Upper lobe of left lung (tissue), 6 donors: ENCODE results near the gene IMMP2L. TPM values are rescaled to one million over a fixed set of nuclear protein-coding genes. Genes with fewer than 3 reads are reported as not detected.

Experiments
- ATAC-seq, 2 donors: fragments of 200-7000 bp; cut with Tn5 transposase; one replicate each; pipeline ENCODE4 v1.9.1; 2022; ENCODE audit warnings: mild to moderate bottlenecking in 2 of 2, moderate library complexity in 2 of 2; ENCODE audit not compliant: low FRiP score in 2 of 2
- DNase-seq, 2 donors: peaks; one replicate each; pipeline ENCODE4 v3.0.0-alpha.2; 2019 to 2020
- H3K27ac ChIP-seq, 4 donors: fragments of 200-600 bp; sonication (generic); one replicate each; pipeline ENCODE4 v1.5.1; 2016 to 2019
- H3K27me3 ChIP-seq, 4 donors: fragments of 200-600 bp; sonication (generic); one replicate each; pipeline ENCODE4 v1.5.1; 2017 to 2019
- H3K36me3 ChIP-seq, 4 donors: fragments of 200-600 bp; sonication (generic); one replicate each; pipeline ENCODE4 v1.5.1; 2016 to 2019
- H3K4me1 ChIP-seq, 4 donors: fragments of 200-600 bp; sonication (generic); one replicate each; pipeline ENCODE4 v1.5.1; 2018 to 2019
- H3K4me3 ChIP-seq, 4 donors: fragments of 200-600 bp; sonication (generic); one replicate each; pipeline ENCODE4 v1.5.1; 2017 to 2019; ENCODE audit warnings: mild to moderate bottlenecking in 2 of 4, moderate library complexity in 1 of 4
- H3K9me3 ChIP-seq, 4 donors: fragments of 200-600 bp; sonication (generic); one replicate each; pipeline ENCODE4 v1.5.1; 2018 to 2019
- CTCF ChIP-seq, 6 experiments: fragments of 450-650 bp in 4 of 6; fragments of 200-600 bp in 2 of 6; sonication (generic) in 2 of 6; IDR thresholded peaks; one replicate each; pipeline ENCODE4 v1.5.1; 2016 to 2019; ENCODE audit warnings: antibody characterized with exemption in 6 of 6
- EP300 ChIP-seq, 4 donors: sonication (generic); formaldehyde crosslinking; IDR thresholded peaks; one replicate each; pipeline ENCODE4 v1.5.1; 2017; ENCODE audit warnings: antibody characterized with exemption in 4 of 4, control low read depth in 2 of 4
- POLR2A ChIP-seq, 4 donors: fragments of 450-650 bp; IDR thresholded peaks; one replicate each; pipeline ENCODE4 v1.5.1; 2016 to 2017; ENCODE audit warnings: antibody characterized with exemption in 4 of 4, mild to moderate bottlenecking in 2 of 4
- POLR2AphosphoS5 ChIP-seq, 2 donors: sonication (generic); formaldehyde crosslinking; IDR thresholded peaks; one replicate each; pipeline ENCODE4 v1.5.1; 2017; ENCODE audit warnings: antibody characterized with exemption in 2 of 2
- WGBS, 2 donors: methylation state at CpG; one replicate each; pipeline ENCODE4 v1.1.5; 2017 to 2018; 5-methylcytosine and 5-hydroxymethylcytosine counted together
- total RNA-seq, 6 donors: library from RNA; depleted of rRNA in 4 of 6; stranded (reverse); fragments of >200 nt in 4 of 6; gene quantifications; one replicate each; pipeline versions ENCODE4 v1.1.0 to v1.2.1, GENCODE V29; 2016 to 2021
- donor health status: DM: no; HTN: no; CAD: no; lungs with moderate emphysema.
- donor health status: DM: no; HTN: yes; CAD: no; lungs with severe emphysema.

IMMP2L gene
- total RNA-seq, 6 donors from 2014 or later: 7.1 to 17.5 (median 11.3) TPM

- Histone ChIP-seq H3K9me3 (no peaks in the 10 kb centered on the region), H3K4me1 (peaks cover 4 to 7% (median 7%) of the 10 kb centered on the region in 4 donors), H3K4me3 (no peak overlapping the region), H3K27ac (no peak overlapping the region), H3K27me3 (no peaks in the 10 kb centered on the region), H3K36me3 (no peaks in the 10 kb centered on the region)
- ATAC-seq (no peak), DNase-seq (no peak)
- no peak for TF ChIP-seq EP300 (IDR thresholded peaks at IDR 0.05)
- no peak for TF ChIP-seq CTCF (IDR thresholded peaks at IDR 0.05)
- no peak for TF ChIP-seq POLR2A (IDR thresholded peaks at IDR 0.05)
- TF ChIP-seq POLR2AphosphoS5 (IDR thresholded peaks at IDR 0.05): no peak
- WGBS, 2 donors: 70 to 78% methylated on average over 3 of the region's 3 CpGs
Observed at GRCh38 chr7:111108496-111108895, 453.8 kb downstream of the IMMP2L start.

DNA sequence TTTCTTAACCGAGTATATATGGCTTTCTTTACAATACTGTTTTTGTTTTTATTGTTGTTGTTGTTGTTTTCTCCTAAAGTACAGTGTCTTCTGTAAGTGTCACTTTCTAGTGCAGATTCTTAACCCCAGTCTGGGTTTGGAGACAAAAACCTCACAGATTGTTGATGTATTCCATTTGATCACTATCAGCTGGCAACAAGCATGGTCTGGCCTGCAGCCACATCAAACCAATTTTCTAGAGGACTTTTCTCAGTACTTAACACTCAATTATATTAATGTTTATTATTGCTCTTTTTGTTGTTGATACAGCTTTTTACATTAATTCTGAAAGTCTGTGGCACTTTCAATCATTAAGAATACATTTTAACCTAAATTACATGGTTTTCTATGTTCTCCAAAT, 454.3 kb downstream of the IMMP2L start:
- ATAC-seq (no peak), DNase-seq (no peak)
- 68 to 84% methylated on average over 1 of the region's 1 CpG for WGBS, 2 donors

DNA sequence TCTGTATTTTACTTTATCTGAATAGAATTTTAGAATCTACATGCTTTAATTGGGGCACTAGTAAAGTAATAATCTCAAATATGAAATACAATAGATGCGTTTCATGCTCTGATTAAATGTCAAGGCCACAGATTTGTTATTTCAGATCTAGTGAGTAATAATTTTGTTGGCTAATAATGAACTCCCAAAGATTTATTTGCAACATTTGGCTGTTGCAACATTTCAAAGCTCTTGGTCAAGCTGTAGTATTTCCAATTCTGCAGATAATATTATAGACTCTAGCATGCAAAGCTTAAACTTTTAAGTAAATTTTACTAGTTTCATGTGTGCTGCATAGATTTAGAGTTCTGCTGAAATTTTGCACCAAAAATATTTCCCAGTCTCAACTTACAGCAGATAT, 454.7 kb downstream of the IMMP2L start:
- DNase-seq (no peak), ATAC-seq (no peak)
- WGBS, 2 donors: 63 to 77% methylated on average over 1 of the region's 1 CpG
- no peak for TF ChIP-seq POLR2A (IDR thresholded peaks at IDR 0.05)
- TF ChIP-seq CTCF (IDR thresholded peaks at IDR 0.05): no peak
- no peak for TF ChIP-seq EP300 (IDR thresholded peaks at IDR 0.05)
- TF ChIP-seq POLR2AphosphoS5 (IDR thresholded peaks at IDR 0.05): no peak
- Histone ChIP-seq H3K27me3 (no peaks in the 10 kb centered on the region), H3K4me3 (no peak overlapping the region), H3K27ac (no peak overlapping the region), H3K36me3 (no peaks in the 10 kb centered on the region), H3K9me3 (no peaks in the 10 kb centered on the region), H3K4me1 (peaks cover 0 to 7% (median 5%) of the 10 kb centered on the region in 4 donors)

More for the DNA sequence above, 454.3 kb downstream of the IMMP2L start:
- no peak overlapping the region for H3K4me3 ChIP-seq
- H3K36me3 ChIP-seq: no peaks in the 10 kb centered on the region
- H3K9me3 ChIP-seq: no peaks in the 10 kb centered on the region
- H3K4me1 ChIP-seq: peaks cover 4 to 7% (median 5%) of the 10 kb centered on the region in 4 donors
- H3K27ac ChIP-seq: no peak overlapping the region
- TF ChIP-seq CTCF (IDR thresholded peaks at IDR 0.05) (no peak), POLR2AphosphoS5 (IDR thresholded peaks at IDR 0.05) (no peak), POLR2A (IDR thresholded peaks at IDR 0.05) (no peak), EP300 (IDR thresholded peaks at IDR 0.05) (no peak)
- H3K27me3 ChIP-seq: no peaks in the 10 kb centered on the region

- WGBS, 2 donors: 88 to 89% methylated on average over 3 of the region's 3 CpGs
- no peaks in the 10 kb centered on the region for H3K9me3 ChIP-seq
- ATAC-seq (no peak), DNase-seq (no peak)
- H3K27me3 ChIP-seq: no peaks in the 10 kb centered on the region
- TF ChIP-seq POLR2AphosphoS5 (IDR thresholded peaks at IDR 0.05) (no peak), POLR2A (IDR thresholded peaks at IDR 0.05) (no peak), EP300 (IDR thresholded peaks at IDR 0.05) (no peak), CTCF (IDR thresholded peaks at IDR 0.05) (no peak)
- H3K27ac ChIP-seq: no peak overlapping the region
- H3K36me3 ChIP-seq: no peaks in the 10 kb centered on the region
- H3K4me3 ChIP-seq: no peak overlapping the region
- peaks cover 0 to 7% (median 5%) of the 10 kb centered on the region in 4 donors for H3K4me1 ChIP-seq
Observed at GRCh38 chr7:111105269-111105668, 457.0 kb downstream of the IMMP2L start.

- TF ChIP-seq CTCF (IDR thresholded peaks at IDR 0.05) (no peak), POLR2A (IDR thresholded peaks at IDR 0.05) (no peak), POLR2AphosphoS5 (IDR thresholded peaks at IDR 0.05) (no peak)
- Histone ChIP-seq H3K9me3 (no peaks in the 10 kb centered on the region), H3K4me1 (peaks cover 0 to 7% (median 5%) of the 10 kb centered on the region in 4 donors), H3K27ac (no peak overlapping the region), H3K4me3 (no peak overlapping the region), H3K27me3 (no peaks in the 10 kb centered on the region), H3K36me3 (no peaks in the 10 kb centered on the region)
- 88 to 92% methylated on average over 3 of the region's 3 CpGs for WGBS, 2 donors
- no peak for ATAC-seq
- no peak for DNase-seq
Observed at GRCh38 chr7:111104710-111105109, 457.6 kb downstream of the IMMP2L start.
